GM21737 (cell line): ENCODE results near the gene MGST2.

Source experiments
- ATAC-seq: cut with Tn5 transposase; IDR thresholded peaks from one replicate; pipeline ENCODE4 v1.9.1; 2021; ENCODE audit warnings: mild to moderate bottlenecking, moderate library complexity; ENCODE audit not compliant: unreplicated experiment

Gene MGST2

DNA sequence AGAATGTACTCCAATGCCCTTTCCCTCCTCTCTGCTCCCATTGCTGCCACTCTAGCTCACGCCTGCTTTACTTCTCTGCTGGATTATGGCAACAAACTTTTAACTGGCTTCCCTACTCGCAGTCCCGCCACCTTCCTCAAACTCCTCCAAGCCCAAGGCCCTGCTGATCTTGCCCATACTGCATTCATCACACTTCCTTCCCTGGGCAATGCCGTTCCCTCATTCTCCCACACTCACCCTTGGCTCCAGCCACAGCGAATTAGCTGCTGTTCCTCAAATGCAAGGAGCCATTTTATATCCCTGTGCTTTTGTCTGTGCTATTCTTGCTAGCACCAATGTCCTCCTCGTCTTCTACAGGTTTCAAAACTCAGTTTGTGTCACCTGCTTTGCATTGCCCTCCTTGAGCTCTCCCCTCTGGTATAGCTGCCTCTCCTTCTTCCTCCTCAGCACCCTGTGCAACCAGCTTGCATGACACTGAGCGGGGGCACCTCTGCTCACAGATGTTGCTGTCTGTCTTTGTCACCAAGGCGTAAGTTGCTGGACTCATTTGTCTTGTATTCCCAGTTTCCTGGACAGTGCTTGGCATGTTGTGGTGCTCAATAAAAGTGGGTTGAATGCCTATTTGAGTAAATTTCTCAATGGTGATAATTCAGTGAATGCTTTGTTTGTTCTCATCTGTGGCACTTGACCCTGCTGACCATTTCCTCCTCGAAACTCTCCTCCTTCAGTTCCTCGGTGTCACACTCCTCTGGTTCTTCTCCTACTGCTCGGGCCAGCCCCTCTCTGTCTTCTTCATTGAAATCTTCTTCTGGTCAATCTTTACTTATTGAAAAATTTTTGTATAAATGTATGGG lies 22.4 kb upstream of the MGST2 start:
- ATAC-seq = no peak

DNA sequence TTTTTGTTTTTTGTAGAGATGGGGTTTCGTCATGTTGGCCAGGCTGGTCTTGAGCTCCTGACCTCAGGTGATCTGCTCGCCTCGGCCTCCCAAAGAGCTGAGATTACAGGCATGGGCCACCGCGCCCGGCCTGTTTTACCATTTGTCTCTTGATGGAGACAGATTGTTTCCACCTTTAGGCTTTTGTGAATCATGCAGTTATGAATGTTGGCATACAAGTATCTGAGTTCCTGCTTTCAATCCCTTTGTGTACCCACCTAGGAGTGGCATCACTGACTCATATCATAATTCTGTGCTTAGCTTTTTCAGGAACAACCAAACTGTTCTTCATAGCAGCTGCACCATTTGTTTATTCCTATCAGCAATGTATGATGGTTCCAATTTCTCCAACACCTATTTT lies 20.2 kb upstream of the MGST2 start:
- ATAC-seq = no peak

DNA sequence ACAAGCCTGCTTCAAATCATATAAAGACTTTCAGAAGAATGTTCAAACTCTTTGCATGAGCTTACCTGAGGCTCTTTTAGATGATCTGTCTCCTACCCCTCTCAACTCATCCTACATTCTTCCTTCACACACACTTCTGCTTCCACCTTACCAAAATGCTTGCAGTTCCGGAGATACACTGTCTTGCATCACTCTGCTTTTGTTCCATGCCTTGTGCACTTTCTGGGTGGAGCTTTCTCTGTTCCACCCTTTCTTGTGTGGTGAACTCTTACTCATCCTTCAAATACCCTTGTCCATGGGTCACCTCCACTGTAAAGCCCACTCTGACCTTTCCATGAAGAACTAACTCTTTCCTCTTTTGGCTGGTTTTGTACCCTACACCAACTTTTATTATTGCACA lies 18.4 kb upstream of the MGST2 start:
- no peak for ATAC-seq

DNA sequence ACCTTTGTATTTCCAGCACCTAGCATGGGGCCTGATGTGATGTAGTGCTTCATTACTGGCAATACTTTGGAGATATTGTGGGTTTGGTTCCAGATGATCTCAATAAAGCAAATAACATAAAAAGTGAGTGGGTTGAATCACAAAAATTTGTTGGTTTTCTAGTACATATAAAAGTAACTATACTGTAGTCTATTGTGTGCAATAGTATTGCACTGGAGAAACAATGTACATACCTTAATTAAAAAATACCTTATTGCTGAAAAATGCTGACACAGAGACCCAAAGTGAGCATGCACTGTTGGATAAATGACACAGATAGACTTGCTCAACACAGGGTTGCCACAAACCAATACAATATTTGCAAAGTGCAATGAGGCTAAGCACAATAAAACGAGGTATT lies 17.7 kb upstream of the MGST2 start:
- ATAC-seq = no peak

DNA sequence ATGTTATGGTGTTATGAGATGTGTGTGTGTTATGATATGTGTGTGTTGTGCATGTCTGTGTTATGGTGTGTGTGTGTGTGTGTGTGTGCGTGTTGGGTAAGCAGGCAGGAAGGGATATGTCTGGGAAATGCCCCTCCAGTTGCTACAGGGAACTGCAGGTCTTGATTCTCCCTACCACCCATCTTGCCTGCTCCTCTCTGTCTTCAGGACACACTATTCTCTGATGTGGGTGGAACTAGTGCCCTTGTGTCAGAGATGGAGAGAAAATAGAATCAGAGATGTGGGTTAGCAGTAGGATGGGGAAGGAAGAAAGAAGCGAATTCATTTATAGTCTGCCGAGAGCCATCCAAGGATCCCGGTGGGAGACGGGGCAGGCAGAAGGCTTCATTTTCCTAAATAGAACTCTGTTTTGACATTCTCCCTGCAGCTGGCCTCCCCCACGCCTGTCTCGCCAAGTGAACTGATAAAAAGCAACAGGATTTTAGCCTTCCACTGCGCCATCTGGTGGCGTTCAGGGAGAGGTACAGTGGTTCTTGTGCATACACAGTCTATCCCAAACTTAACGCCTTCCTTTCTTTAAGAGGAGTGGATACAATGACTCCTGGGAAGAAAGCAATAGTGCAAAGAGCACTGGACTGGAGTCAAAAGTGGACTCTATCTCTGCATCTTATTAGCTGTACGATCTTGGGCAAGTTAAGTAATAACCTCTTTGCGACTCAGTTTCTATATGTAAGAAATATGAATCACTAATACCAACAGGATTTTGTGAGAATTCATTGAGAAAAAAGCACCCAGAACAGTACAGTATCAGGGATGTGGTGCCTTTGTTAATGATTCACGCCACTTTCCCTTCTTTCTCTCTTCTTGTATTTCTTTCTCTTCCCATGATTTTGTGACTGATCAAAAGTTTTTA lies 14.1 kb upstream of the MGST2 start:
- ATAC-seq = peak; percentile 70

DNA sequence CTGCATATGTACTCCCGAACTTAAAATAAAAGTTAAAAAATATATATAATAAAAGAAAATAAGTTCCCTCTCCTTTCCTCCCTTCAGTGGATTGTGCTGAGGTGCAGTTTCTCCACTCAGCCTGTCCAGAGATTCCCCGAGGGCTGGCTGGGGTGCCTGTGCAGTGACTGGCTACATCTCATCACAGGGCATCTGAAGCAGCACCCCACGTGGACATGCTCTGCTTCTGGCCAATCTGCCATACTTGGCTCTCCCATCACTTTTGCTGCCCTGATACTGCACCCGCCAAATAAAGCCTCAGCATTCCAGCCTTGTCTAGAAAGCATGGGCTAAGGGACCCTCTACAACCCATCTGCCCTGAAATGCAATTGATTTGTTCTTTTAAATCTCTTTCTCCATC lies 11.1 kb upstream of the MGST2 start:
- no peak for ATAC-seq

DNA sequence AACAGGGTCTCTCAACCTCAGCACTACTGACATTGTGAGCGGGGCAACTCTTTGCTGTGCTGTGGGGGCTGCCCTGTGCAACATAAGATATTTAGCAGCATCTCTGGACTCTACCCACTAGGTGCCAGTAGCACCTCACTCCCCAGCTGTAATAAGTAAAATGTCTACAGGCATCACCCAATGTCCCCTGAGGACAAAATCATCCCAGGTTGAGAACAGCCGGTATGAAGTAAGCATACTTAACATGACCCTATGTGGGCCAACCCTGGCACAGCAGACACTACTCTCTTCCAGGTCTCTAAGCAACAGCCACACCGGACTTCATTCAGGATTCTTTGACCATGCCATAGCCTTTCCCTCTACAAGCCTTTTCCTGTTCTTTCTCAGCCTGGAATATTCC lies 10.5 kb upstream of the MGST2 start:
- ATAC-seq = no peak

DNA sequence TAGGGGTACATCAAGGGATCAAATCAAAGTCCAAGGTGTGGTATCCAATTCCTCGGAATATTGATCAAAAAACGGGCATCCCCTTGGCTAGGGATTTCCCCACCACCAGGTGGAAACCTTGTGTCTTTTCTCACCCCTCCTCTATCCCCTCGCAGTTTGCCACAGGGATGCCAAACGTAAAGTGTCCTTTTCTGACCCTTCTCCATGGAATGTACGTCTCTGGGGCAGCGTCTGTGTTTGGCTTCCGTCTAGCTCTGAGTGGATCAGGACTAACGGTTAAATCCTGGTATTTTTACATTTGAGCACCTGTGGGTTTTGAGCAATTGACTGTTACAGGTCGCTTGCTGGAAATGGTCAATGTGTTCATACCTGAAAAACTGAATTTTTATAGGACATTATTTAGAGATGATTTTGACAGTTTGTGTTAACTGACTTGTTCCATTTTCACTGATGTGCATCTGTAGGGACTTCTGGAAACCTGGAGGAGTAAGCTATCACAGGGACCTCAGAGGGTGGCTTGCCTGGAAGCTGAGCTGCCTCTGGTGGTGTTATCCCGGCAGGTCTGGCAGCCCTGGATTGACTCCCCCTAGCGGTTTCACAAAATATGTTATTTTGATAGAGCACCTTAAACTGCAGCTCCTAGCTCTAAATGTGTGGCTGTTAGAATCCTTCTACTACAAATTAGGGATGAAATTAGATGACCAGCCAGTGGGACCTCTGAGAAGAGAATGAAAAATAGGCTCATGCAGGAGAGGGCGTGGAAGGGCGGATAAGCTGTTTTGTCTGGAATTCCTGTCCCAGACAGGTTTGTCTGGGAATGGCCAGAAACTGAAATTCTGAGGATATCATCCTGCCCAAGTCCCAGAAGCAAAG lies 8.8 kb upstream of the MGST2 start:
- ATAC-seq = no peak

DNA sequence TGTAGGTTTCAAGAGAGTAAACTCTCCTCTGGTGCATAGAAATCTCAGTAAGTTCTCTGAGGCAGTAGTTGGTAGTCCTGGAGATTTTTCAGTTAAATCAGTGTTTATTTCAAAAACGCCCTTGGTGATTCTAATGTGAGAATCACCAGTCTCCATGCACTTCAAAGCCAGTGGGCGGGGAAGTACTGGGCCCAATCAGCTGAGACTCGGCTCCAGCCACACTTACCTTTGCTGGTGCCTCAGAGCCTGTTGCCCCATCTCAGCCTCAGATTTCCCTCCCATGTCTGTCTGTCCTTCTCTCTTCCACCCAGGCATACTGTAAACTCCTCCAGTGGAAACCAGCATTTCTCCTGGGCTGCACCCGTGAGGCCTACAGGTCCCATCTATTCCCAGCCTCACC lies 7.4 kb upstream of the MGST2 start:
- ATAC-seq = no peak

DNA sequence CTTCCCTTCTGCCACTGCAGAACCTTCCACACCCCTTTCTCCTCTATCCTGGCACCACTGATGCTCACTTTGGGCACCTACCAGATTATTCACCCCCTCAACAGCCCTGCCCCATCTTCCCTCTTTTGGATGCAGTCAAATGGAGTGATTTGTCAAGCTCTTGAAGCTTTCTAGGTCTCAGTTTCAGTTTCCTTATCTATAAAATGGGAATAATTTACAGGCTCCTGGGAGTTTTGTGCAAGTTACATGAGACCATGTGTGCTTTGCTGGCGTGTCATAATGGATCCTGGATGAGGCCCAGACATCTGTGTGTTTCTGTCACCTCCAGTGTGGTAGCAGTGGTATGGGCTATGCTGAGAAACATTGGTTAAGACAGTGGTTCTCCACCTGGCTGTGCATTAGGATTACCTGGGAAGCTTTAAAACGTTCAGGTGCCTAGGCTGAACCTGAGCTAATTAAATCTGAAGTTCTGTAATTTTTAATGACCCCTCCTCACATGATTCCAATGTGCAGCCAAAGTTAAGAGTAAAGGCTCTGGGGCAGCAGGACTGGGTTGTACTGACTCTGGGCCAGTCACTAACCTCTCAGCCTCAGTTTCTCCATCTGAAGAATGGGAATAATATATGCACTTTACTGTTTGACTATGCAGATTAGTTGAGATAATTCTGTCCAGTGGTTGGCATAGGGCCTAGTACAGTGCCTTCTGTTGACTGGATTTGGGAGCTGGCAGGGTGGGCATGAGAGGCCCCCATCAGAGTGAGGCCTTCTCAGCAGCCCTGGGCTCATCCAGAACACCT lies 6.8 kb upstream of the MGST2 start:
- no peak for ATAC-seq

DNA sequence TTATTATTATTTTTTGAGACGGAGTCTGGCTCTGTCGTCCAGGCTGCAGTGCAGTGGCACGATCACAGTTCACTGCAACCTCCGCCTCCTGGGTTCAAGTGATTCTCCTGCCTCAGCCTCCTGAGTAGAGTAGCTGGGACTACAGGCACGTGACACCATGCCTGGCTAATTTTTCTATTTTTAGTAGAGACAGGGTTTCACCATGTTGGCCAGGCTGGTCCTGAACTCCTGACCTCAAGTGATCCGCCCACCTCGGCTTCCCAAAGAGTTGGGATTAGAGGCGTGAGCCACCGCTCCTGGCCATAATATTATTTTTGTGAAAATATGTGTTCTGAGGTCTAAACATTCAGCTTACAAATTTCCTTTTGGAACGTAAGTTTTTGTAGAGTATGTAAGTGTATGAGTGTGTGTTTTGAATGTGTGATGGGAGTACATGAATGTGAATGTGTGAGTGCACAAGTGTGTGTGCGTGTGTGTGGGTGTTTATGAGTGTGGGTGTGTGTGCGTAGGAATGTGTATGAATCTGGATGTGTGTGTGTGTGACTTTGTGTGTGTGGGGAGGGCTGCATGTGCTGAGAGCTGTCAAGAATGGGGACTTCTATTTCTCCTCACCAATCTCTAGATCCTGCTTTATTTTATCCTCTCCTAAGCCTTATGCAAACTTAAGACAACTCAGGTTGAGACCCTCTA lies 5.7 kb upstream of the MGST2 start:
- ATAC-seq = no peak

DNA sequence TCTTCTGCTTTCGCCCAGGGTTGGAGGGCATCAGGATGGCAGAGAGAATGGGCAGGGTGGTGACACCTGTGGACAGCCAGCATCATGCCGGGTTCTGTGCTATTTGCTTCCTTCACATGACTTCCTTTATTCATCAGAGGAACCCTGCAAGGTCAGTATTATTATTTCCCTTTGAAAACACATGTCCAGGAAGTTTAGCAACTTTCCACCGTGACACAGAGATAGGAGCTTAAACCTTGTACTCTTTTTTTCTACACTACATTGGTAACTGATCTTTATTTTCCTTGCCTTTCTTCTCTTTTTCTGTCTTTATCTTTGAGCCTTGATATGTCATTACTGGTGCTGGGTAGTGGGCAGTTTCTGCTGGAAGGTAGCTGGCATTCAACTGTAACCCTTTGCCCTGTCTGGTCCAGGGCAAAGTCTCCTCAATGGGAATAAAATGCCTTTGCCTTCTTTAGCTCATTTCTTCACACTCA lies 5.0 kb upstream of the MGST2 start:
- no peak for ATAC-seq

DNA sequence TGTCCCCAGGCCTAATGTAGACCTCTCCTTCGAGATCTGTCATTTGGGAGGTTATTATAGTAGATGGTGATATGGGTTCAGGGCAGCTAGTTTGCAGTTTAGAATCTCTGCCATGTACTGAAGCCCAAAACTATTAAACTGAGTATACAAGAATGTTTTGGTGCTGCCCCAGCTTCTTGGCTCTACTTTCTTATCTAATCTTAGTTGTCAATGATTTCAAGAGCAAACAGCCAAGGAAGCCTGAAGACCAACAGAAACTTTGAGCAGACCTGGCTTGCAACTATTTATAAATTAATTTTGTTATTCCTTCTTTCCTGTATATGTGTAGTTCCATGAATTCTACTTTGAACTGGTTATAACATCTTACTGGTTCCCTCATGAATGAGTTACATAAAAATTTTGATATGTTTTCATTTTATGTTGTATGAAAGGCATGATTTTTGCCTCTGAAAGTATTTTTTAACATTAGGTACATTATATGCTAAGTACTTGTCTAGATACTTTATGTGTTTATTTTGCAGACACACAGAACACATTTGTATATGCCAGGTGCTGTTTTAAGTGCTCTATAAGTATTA lies 2.0 kb upstream of the MGST2 start:
- ATAC-seq = no peak

DNA sequence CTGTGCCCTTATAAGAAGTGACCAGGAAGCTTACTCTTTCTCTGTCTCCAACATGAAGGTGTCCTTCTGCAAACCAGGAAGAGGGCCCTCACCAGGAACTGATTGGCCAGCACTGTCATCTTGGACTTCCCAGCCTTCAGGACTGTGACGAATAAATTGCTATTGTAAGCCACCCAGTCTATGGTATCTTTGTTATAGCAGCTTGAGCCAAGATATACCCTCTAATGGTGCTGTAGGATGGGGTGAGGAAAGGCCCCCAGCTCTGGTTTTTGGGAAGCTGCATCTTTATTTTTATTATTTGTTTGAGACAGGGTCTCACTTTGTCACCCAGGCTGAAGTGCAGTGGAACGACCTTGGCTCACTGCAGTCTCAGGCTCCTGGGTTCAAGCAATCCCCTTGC lies 1.2 kb upstream of the MGST2 start:
- ATAC-seq = no peak

DNA sequence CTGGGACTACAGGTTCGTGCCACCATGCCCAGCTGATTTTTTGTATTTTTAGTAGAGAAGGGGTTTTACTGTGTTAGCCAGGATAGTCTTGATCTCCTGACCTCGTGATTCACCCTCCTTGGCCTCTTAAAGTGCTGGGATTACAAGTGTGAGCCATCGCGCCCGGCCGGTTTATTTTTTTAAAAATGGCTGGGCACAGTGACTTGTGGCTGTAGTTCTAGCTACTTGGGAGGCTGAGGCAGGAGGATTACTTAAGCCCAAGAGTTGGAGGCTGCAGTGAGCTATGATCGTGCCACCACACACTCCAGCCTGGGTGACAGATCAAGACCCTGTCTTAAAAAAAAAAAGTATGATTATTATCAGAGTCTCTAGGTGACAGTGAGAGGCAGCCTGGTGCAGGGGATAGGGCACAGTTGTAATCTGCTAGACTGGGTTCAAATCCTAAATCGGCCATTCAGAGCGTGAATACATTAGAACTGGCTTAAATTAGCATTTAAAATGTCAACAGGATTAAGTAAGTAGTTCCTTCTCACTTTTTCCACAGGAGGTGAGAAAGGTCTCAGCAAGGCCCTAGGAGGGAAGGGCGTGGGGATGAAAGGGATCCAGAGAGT lies 435 bp upstream of the MGST2 start:
- ATAC-seq = no peak

DNA sequence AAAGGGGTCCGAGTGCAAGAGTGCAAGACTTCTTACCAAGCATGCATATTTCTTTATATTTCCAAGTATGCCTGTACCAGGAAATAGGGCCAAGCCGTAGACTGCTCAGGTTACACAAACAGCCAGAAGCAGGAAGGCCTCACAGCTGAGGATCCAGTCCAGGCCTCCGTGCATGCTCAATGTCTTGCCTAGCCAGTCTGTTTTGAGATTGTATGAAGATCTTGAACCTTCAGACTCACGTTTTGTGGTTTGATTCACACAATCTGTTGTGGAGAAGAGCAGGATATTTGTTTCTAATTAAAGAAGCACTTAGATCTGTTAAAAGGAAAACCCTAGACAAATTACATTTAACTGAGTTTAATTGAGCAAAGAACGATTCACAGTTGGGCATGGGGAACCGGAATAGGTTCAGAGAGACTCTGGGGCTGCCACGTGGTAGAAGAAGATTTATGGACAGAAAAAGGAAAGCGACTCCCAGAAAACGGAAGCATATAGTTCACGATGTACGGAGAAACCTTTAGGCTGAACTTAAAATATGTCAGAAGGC lies 1.2 kb downstream of the MGST2 start:
- peak; percentile 45 for ATAC-seq

DNA sequence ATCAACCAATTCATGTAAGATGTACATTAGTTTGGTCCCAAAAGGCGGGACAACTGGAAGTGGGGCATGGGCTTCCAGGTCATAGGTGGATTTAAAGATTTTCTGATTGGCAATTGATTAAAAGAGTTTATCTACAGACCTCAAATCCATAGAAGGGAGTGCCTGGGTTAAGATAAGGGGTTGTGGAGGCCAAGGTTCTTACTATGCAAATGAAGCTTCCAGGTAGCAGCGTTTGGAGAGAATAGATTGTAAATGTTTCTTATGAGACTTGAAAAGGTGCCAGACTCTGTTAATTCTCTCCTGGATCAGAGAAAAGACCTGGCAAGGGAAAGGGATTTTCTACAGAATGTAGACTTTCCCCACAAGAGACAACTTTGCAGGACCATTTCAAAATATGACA lies 2.4 kb downstream of the MGST2 start:
- ATAC-seq = no peak

DNA sequence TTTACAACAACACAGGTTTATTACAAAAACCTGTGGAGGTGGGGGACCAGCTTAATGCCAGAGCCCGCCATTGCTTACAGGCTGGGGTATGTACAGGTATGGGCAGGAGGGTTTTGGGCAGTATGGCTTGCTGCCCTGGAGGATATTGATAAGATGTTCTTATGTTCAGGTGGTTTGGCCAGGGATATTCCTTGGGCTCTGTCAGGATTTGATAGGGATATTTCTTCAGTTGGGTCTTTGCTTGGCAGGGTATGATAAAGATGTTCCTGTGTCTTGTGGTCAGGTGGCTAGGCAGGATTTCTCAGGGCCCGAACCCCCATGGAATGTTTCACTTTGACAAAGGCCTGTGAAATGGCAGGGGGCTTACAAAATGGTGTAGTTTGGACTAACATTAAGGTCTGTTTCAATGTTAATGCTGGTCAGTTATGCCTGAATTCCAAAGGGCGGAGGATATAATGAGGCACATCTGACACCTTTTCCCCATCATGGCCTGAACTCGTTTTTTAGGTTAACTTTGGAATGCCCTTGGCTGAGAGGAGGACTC lies 3.1 kb downstream of the MGST2 start:
- no peak for ATAC-seq
